Activated CD8-positive, alpha-beta memory T cell treated with anti-CD3 and anti-CD28 coated beads, Interleukin-2, amount 50 U/mL, for 1 hour (primary cell): ENCODE measurements around the gene EFNB1.

Source experiments
- DNase-seq: peaks from one replicate; pipeline ENCODE4 v3.0.0-alpha.2; 2020; ENCODE audit errors: extremely low read depth

The EFNB1 gene

GRCh38 chrX:68843992-68844391, 15.2 kb downstream of the EFNB1 start:
- DNase-seq, result no peak

DNA sequence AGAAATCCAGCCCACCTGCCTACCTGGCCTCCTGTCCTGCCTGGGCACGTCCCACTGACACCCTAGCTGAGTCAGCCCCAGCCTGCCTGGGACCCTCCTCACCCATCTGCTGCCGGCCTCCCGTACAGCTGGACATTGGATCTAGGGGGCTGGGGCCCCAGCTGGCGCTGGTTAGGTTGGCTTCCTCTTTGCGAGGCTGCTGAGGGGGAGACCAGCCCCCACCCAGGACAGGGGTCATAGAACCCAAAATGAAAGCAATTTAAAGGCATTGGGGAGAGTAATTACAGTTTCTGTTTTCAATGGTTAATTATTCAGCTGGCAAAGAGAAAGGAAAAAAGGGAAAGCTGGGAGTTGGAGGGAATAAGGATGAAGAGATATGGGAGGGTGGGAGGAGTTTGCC, 15.8 kb downstream of the EFNB1 start:
- DNase-seq, result no peak

GRCh38 chrX:68846536-68846935, 17.7 kb downstream of the EFNB1 start:
- DNase-seq, result no peak

GRCh38 chrX:68847172-68847571, 18.4 kb downstream of the EFNB1 start:
- no peak for DNase-seq

GRCh38 chrX:68848189-68848940, 19.5 kb downstream of the EFNB1 start:
- no peak for DNase-seq

DNA sequence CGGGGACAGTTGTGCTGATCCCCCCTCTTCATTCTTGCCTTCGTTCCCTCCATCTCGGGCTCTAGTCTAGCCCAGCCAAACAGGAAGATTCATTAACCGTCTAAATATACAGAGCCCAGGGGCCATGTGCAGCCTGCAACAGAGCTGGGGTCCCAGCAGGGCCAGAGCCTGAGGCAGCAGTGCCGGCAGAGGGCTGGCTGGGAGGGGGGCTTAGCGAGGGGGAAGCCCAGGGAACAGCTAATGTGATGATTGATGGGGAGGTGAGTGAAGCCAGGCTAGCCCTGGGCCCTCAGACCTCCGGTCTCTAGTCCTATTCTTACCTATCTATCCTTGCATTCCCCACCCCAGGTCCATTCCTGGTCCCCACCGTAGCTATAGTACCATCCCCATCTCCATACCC, 22.3 kb downstream of the EFNB1 start:
- no peak for DNase-seq

- no peak for DNase-seq
Measured at GRCh38 chrX:68852046-68852445, 23.2 kb downstream of the EFNB1 start.

DNA sequence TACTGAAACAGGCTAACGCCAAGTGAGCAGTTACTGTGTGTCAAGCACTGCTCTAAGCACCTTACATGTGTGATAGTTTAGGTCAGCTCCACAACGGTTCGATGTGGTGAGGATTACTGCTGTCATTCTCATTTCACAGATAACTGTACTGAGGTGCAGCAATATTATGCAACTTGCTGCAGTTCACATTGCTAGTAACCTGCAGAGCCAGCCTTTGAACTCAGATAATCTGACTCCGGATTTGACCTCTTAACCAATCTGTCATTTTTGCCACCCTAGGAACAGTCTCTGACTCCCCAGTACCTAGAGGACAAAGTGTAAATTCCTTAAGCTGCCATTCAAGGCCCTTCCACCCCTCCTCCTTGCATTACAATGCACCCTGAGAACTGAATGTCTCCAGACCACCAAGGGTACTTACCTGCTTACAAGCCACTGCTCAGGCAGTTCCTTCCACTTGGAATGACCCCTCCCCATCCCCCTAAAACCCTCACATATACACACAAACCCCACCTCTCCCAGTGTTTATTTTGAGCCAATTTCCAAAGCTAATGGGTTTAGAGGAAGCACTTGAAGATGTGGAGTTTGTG, 24.9 kb downstream of the EFNB1 start:
- no peak for DNase-seq

DNA sequence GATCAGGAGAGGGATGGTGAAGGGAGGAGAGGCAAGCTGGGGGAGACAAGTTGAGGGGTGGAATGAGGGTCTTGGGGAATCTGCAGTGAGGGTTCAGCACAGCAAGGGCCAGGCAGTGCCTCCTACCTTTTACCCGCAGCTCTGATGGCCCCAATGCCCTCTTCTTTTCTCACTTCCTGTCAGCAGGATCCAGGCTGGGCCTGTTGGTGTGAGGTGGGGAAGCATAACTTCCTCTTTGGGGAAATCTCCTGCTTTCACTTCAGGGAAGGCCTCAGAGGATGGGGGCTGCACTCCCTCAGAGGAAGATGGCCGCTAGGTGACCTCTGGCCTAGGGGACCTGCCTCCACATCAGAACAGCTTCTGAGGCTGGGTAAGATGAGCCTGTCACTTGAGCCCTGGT, 36.5 kb downstream of the EFNB1 start:
- no peak for DNase-seq

GRCh38 chrX:68865926-68866325, 37.1 kb downstream of the EFNB1 start:
- no peak for DNase-seq

DNA sequence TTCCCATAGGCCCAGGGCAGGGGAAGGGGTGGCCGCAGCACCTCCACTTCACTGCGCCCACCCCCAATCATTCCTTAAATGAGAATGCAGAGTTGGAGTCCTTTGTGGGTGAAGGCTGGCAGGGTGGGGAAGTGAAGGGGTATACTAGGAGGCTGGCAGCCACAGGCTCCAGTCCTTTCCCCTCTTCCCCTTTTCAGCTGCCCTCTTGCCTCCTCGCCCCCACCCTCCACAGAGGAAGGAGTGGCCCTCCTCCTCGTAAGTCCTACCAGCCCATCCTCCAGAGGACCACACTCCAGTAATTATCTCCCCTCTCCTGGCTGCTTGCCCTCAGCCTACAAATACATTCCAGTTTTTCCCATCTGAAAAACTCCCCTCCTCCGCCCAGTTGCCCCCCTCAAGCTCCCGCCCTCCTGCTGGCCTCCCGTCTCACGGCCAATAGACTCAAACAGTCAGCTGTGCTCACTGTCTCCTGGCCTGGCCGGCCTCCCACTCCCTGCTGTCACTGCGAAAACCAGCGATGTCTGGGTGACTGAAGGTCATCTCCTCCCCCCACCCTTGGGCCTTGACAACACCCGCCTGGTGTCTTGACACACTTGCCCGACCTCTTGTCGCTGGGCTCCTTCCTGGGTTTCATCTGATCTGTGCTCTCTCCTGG, 38.8 kb downstream of the EFNB1 start:
- no peak for DNase-seq

DNA sequence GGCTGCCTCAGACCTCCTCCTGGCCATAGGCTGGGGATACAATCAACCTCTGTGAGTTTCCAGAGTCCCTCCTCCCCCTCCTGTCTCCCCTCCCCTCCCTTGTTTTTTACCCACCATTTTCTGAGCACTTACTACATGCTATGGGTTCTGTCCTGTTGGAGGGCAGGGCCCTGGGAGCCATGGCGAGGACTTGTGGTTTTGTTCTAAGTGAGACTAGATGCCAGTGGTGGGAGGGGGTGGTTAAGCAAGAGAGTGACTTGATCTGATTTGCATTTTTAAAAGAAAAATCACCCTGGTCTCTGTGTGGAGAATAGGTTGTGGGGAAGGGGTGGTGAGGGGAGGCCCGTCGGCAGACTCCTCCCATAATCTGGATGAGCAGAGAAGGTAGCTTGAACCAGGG, 39.5 kb downstream of the EFNB1 start:
- no peak for DNase-seq

DNA sequence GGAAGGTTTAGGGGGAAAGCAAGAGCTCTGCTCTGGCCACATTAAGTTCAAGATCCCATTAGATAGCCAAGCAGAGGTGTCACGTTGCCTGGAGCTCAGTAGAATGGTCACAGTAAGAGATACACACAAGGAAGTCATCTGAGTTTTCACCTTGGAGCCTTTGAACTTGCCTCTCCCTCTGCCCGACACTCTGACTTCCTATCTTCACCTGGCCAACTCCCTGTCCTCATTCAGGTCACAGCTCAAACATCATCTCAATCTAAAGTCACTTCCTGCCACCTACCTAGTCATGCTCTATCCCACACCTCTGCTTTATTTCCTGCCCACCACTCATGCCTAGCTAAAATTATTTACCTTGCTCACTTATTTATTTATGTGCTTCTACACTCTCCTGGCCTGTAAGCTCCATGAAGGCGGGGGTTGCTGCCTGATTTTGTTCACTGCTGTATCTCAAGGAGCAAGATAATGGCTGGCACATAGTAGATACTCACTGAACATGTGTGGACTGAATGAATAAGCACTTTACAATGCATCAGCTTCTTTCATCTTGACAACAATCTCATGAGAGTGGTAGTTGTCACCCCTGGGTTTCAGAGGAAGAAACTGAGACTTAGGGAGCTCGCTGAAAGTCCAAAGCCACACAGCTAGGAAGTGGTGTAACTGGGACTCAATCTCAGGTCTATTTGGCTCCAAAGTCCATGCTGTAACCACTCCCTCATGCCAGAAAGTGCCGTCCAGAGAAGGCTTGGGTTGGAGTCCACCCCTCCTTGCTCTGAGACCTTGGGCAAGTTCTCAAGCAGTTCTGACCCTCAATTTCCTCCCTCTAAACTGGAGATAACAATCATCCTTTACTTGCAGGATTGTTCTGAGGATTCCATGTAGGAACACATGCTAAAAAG, 40.3 kb downstream of the EFNB1 start:
- no peak for DNase-seq

GRCh38 chrX:68870357-68870756, 41.5 kb downstream of the EFNB1 start:
- DNase-seq, result no peak

GRCh38 chrX:68872171-68872570, 43.4 kb downstream of the EFNB1 start:
- DNase-seq, result no peak

- DNase-seq, result no peak
Measured at GRCh38 chrX:68874076-68874475, 45.3 kb downstream of the EFNB1 start.

DNA sequence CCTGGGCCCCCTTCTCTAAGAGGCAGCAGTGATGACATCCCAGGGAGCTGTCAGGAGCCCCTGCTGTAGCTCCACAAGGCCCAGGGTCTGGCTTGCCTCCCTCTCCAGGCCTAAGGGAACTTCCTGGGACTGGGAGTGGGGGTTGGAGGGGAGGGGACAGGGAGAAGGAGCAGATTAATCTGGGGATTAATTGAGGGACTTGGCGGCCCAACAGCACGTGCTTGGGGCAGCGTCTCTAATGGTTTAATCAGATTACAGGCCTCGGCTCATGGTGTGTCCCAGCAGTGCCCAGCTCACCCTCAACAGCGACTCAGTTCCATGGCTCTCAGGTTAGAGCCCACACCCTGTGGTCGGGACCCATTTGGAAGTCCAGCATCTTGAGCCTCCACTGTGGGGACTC, 47.9 kb downstream of the EFNB1 start:
- no peak for DNase-seq

DNA sequence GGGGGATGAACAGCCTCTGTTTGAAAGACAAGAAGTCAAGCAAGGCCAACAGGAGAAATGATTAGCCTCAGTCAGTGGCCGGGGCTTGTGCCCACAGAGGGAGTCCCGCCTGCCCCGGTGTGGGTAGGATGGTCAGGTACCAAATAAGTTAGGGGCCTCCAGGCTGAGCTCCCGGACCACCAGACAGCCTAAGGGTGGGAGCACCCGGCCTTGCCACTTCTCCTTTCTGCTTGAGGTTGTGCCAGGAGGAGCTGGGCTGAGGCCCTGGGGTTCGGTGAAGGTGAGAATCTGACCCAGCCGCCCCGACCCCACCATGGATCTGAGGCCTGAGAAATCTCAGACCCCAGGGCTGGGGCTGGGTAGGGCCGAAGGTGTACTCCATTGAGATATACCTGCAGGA, 48.8 kb downstream of the EFNB1 start:
- DNase-seq, result no peak

DNA sequence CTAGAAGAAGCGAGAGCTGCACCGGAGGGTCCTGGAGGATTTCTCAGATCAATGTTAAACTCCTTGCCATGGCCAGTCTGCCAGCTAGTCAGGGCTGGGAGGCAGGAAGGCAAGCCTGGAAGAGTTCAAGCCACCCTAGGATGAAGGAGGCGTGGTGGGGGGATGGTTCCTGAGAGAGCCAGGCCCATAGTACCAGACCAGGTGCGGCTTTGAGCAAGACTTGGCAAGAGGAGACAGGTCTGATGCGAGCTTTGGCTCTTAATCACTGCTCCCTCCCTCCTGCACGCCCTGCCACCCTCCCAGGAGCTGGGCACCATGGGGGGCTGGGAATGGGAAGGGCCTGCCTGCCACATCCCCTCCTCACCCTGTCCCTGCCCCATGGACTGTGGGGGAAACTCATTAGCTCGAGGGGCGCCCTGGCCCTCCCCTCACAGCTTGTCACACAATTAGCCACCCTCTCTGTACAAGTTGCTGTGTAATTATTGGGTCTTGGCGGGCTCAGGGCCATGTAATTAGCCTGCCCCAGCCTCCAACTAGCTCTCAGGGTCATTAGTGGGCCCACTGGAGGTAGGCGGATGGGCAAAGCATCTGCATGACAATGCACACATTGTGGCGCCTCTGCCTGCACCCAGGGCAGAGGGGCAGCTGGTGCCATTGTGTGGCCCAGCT, 50.3 kb downstream of the EFNB1 start:
- no peak for DNase-seq

DNA sequence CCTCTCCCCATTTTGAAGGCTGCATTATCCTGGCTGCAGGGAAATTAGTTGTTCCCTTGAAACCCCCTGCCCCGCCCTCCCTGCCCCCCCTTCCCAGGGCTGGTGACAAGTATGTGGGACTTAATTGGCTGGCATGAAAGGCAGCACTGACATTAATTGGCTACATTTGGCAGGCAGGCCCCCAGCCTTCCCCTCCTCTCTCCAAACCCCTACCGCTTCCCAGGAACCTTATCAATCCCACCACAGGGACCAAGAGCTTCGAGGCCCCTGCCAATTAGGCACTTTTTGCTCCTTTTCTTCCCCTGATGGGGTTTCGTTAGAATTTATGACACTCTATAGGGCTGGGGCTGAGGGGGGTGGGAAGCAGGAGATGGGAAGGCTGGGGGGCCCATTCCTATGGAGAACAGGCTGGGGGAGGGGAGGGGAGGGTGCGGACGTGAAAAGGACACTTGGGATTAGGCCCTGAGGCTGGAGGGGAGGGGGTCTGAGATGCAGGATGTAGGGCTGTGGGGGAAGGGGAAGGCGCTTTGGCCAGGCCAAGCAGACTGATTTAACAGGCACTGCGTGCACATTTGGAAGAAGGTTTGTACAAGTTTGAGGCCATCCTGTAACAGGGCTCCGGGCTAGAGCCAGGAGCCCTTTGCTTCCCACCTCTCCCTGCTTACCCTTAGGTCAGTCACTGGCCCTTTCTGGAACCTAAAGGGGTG, 52.2 kb downstream of the EFNB1 start:
- no peak for DNase-seq

DNA sequence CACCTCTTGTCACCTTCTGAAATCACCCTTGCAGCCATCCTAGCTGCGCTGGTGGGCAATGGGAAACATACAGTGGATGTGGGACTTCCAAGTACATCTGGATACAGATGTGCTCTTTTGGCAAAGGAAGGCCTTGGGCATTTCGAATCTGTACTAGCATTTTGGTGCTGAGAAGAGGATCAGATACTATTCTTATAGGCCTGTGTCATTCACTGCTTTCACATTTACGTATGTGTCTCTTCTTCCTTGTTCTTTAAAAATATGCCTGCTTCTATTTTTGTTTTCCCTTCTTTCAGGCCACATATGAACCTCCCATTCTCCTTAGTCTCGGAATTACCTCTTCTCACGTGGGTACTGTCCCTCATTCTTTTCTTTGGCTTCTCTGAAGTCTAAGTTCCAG, 53.1 kb downstream of the EFNB1 start:
- DNase-seq, result no peak
